GM19193 (cell line): ENCODE measurements around the gene FAM186B.

ENCODE experiments used
- POLR2A ChIP-seq: IDR thresholded peaks from 4 replicates; pipeline ENCODE4 v1.6.1; 2011; ENCODE audit not compliant: insufficient read depth, insufficient read length; ENCODE audit errors: extremely low read depth

FAM186B gene

GRCh38 chr12:49556391-49557186, 48.9 kb downstream of the FAM186B start:
- no peak for TF ChIP-seq POLR2A

GRCh38 chr12:49555631-49556390, 49.6 kb downstream of the FAM186B start:
- no peak for TF ChIP-seq POLR2A

GRCh38 chr12:49554266-49554665, 51.2 kb downstream of the FAM186B start:
- no peak for TF ChIP-seq POLR2A

GRCh38 chr12:49553512-49554088, 51.8 kb downstream of the FAM186B start:
- TF ChIP-seq POLR2A, result no peak

- TF ChIP-seq POLR2A, result no peak
Observed at GRCh38 chr12:49552899-49553298, 52.5 kb downstream of the FAM186B start.

- TF ChIP-seq POLR2A, result no peak
Observed at GRCh38 chr12:49552425-49552824, 53.0 kb downstream of the FAM186B start.

GRCh38 chr12:49552014-49552413, 53.4 kb downstream of the FAM186B start:
- no peak for TF ChIP-seq POLR2A

GRCh38 chr12:49550693-49551252, 54.7 kb downstream of the FAM186B start:
- TF ChIP-seq POLR2A, result no peak

GRCh38 chr12:49549735-49550692, 55.4 kb downstream of the FAM186B start:
- TF ChIP-seq POLR2A, result no peak

GRCh38 chr12:49548822-49549648, 56.4 kb downstream of the FAM186B start:
- no peak for TF ChIP-seq POLR2A

GRCh38 chr12:49548481-49548821, 57.0 kb downstream of the FAM186B start:
- TF ChIP-seq POLR2A, result no peak

GRCh38 chr12:49547090-49547690, 58.2 kb downstream of the FAM186B start:
- TF ChIP-seq POLR2A, result no peak

GRCh38 chr12:49546481-49546880, 59.0 kb downstream of the FAM186B start:
- TF ChIP-seq POLR2A, result no peak
